T-cell (primary cell): Measurements from ENCODE around the gene NEURL1B. TPM values are rescaled to one million over a fixed set of nuclear protein-coding genes. Genes with fewer than 3 reads are reported as not detected.

Source experiments
- ATAC-seq, 4 experiments: fragments of 200-7000 bp in 3 of 4; fragments of 150-1000 bp in 1 of 4; cut with Tn5 transposase; replicated peaks in 1 of 4; 1 replicate in 3 of 4; 2 replicates in 1 of 4; pipeline ENCODE4 v1.10.0; 2021; ENCODE audit warnings: moderate library complexity in 3 of 4, mild to moderate bottlenecking in 2 of 4, moderate number of reproducible peaks in 1 of 4
- CTCF ChIA-PET, 2 donors: fragments of 300-600 bp; sonication (Branson Sonifier 250); formaldehyde crosslinking; loops; one replicate each; lab custom pipeline; 2022; ENCODE audit warnings: antibody characterized with exemption in 2 of 2; lab: Charles Lee
- POLR2A ChIA-PET, 2 donors: fragments of 300-600 bp; sonication (Branson Sonifier 250); formaldehyde crosslinking; loops; one replicate each; lab custom pipeline; 2022; ENCODE audit warnings: antibody characterized with exemption in 2 of 2; lab: Charles Lee
- DNase-seq, 35 experiments: peaks; one replicate each; pipeline versions ENCODE4 v3.0.0 to v3.0.0-alpha.2; 2013 to 2023
- H3K27ac ChIP-seq: one replicate; pipeline ENCODE4 v1.5.1; 2013; ENCODE audit warnings: low read length
- H3K27me3 ChIP-seq, 2 experiments: replicated peaks in 1 of 2; 1 replicate in 1 of 2; 2 replicates in 1 of 2; pipeline versions ENCODE4 v1.6.1 to v1.7.0; 2013; ENCODE audit warnings: low read length in 1 of 2, mixed read lengths in 1 of 2; ENCODE audit not compliant: control insufficient read depth in 2 of 2, insufficient read depth in 2 of 2; ENCODE audit errors: extremely low read depth in 1 of 2
- H3K36me3 ChIP-seq, 2 donors: 1 replicate in 1 of 2; 2 replicates in 1 of 2; pipeline versions ENCODE4 v1.6.1 to v1.7.0; 2013; ENCODE audit warnings: low read length in 1 of 2; ENCODE audit not compliant: control insufficient read depth in 2 of 2, insufficient read depth in 1 of 2; ENCODE audit errors: extremely low read depth in 1 of 2
- H3K4me1 ChIP-seq, 2 experiments: 1 replicate in 1 of 2; 2 replicates in 1 of 2; pipeline versions ENCODE4 v1.6.1 to v1.7.0; 2013; ENCODE audit warnings: low read length in 2 of 2, mixed read lengths in 1 of 2; ENCODE audit not compliant: insufficient read depth in 2 of 2, control insufficient read depth in 1 of 2; ENCODE audit errors: extremely low read depth in 1 of 2
- H3K4me3 ChIP-seq, 2 donors: 1 replicate in 1 of 2; 2 replicates in 1 of 2; pipeline versions ENCODE4 v1.5.1 to v1.7.0; 2013; ENCODE audit warnings: mild to moderate bottlenecking in 2 of 2, low read length in 1 of 2, moderate library complexity in 1 of 2; ENCODE audit not compliant: control insufficient read depth in 1 of 2; ENCODE audit errors: extremely low read depth in 1 of 2
- H3K9me3 ChIP-seq: 2 replicates; pipeline ENCODE4 v1.7.0; 2013
- H3K27ac Mint-ChIP-seq, 2 donors: one replicate each; pipeline ENCODE4 v1.8.0; 2020 to 2021; ENCODE audit warnings: mild to moderate bottlenecking in 2 of 2, mixed read lengths in 2 of 2
- H3K27me3 Mint-ChIP-seq, 2 donors: one replicate each; pipeline ENCODE4 v1.8.0; 2021 to 2022; ENCODE audit warnings: mixed read lengths in 2 of 2
- H3K36me3 Mint-ChIP-seq: one replicate; pipeline ENCODE4 v1.8.0; 2021; ENCODE audit warnings: mixed read lengths
- H3K4me1 Mint-ChIP-seq, 3 donors: one replicate each; pipeline ENCODE4 v1.8.0; 2020 to 2022; ENCODE audit warnings: mixed read lengths in 3 of 3, mild to moderate bottlenecking in 1 of 3
- H3K4me3 Mint-ChIP-seq, 3 donors: one replicate each; pipeline ENCODE4 v1.8.0; 2020 to 2022; ENCODE audit warnings: mild to moderate bottlenecking in 3 of 3, mixed read lengths in 3 of 3, moderate library complexity in 3 of 3
- H3K9me3 Mint-ChIP-seq, 3 donors: one replicate each; pipeline ENCODE4 v1.8.0; 2020 to 2022; ENCODE audit warnings: mixed read lengths in 3 of 3
- WGBS: methylation state at CpG from one replicate; pipeline ENCODE4 v1.1.5; 2013; ENCODE audit warnings: missing lambda C conversion rate; ENCODE audit not compliant: insufficient coverage; 5-methylcytosine and 5-hydroxymethylcytosine counted together
- total RNA-seq, 35 experiments: library from RNA in 6 of 35; stranded (reverse) in 6 of 35; fragments of 120-200 nt in 1 of 35; gene quantifications; one replicate each; pipeline versions ENCODE4 v1.2.1 to v1.2.4 and lab custom pipeline; 2013 to 2026

NEURL1B gene
- total RNA-seq, 5 donors from 2014 or later (not counting 1 experiment from before 2014, with no cell fraction given), result 0.07 to 0.64 (median 0.20) TPM

DNA sequence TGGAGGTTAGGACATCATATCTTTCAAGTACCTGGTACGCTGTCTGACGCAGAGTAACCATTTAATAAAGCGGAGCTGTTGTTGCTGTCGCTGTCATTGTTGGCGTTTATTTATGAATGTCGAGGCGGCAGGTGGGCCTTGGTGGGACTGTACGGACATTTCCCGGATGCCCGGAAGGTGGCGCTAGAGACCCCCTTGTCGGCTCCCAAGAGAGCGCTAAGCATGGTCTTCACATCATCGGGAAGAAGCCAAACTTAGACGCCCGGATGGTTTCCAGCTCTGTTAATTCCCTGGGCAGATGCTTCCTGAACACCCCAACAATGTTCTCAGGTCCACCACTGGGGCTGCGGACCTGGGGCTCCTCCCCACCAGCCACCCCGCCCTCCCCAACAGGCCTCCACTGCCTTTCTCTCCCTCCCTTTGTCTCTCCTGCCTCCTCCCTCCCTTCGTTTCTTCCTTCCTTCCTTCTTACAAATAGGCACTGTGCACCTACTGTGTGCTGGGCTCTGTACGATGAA, 75.8 kb downstream of the NEURL1B start:
- H3K9me3 Mint-ChIP-seq, result no peaks in the 10 kb centered on the region
- no peaks in the 10 kb centered on the region for H3K36me3 Mint-ChIP-seq
- ChIA-PET CTCF (interaction anchor here (0.6 to 2.0 kb wide), 18 partner anchors 16 to 1022 kb away, joined by 3 to 15 read pairs (median 4); partner anchors contain the start of gene ATP6V0E1 (in 1 of the 2)), POLR2A (interaction anchor here in 1 of 2 donors (1.2 kb wide), 1 partner anchor 55 kb away, joined by 3 read pairs; the partner anchor contains the start of gene DUSP1)
- WGBS, result 10% methylated on average over 19 of the region's 20 CpGs
- H3K4me1 Mint-ChIP-seq, result peaks cover 8 to 14% (median 13%) of the 10 kb centered on the region in 3 donors
- no peak overlapping the region for H3K4me3 Mint-ChIP-seq
- Histone ChIP-seq H3K36me3 (no peaks in the 10 kb centered on the region), H3K27ac (no peak overlapping the region), H3K9me3 (no peaks in the 10 kb centered on the region), H3K4me1 (peaks cover 0 to 37% of the 10 kb centered on the region in 2 experiments), H3K4me3 (no peak overlapping the region), H3K27me3 (peaks cover 0 to 39% of the 10 kb centered on the region in 2 experiments)
- peak; percentile 73 to 74 (median 74) for ATAC-seq
- H3K27me3 Mint-ChIP-seq, result peaks cover under 1 to 2% of the 10 kb centered on the region in 2 donors
- peak overlapping the region in 1 of 2 donors; percentile 8 for H3K27ac Mint-ChIP-seq
- peak; percentile 52 to 90 (median 81) for DNase-seq

GRCh38 chr5:172717481-172718195, 76.6 kb downstream of the NEURL1B start:
- DNase-seq (no peak), ATAC-seq (no peak)
- ChIA-PET CTCF (interaction anchor here (0.8 to 2.0 kb wide), 11 partner anchors 16 to 215 kb away, joined by 3 to 15 read pairs (median 5); no protein-coding TSS in a partner anchor), POLR2A (no interaction called here)
- H3K27ac Mint-ChIP-seq, result no peak overlapping the region
- peaks cover 0 to 33% of the 10 kb centered on the region in 2 experiments for H3K27me3 ChIP-seq
- no peaks in the 10 kb centered on the region for H3K36me3 ChIP-seq
- no peaks in the 10 kb centered on the region for H3K9me3 Mint-ChIP-seq
- no peak overlapping the region for H3K27ac ChIP-seq
- no peaks in the 10 kb centered on the region for H3K9me3 ChIP-seq
- H3K4me3 Mint-ChIP-seq, result no peak overlapping the region
- H3K4me3 ChIP-seq, result no peak overlapping the region
- H3K4me1 ChIP-seq, result peaks cover 0 to 45% of the 10 kb centered on the region in 2 experiments
- H3K36me3 Mint-ChIP-seq, result no peaks in the 10 kb centered on the region
- H3K4me1 Mint-ChIP-seq, result peaks cover 8 to 22% (median 20%) of the 10 kb centered on the region in 3 donors
- WGBS, result 84% methylated on average over 11 of the region's 16 CpGs
- H3K27me3 Mint-ChIP-seq, result no peaks in the 10 kb centered on the region

GRCh38 chr5:172718527-172719114, 77.6 kb downstream of the NEURL1B start:
- no peak overlapping the region for H3K27ac ChIP-seq
- H3K27ac Mint-ChIP-seq, result no peak overlapping the region
- DNase-seq (no peak), ATAC-seq (no peak)
- H3K27me3 ChIP-seq, result peaks cover 0 to 26% of the 10 kb centered on the region in 2 experiments
- peaks cover 0 to 44% of the 10 kb centered on the region in 2 experiments for H3K4me1 ChIP-seq
- peaks cover 8 to 24% (median 23%) of the 10 kb centered on the region in 3 donors for H3K4me1 Mint-ChIP-seq
- no peaks in the 10 kb centered on the region for H3K9me3 Mint-ChIP-seq
- H3K4me3 ChIP-seq, result no peak overlapping the region
- no peaks in the 10 kb centered on the region for H3K27me3 Mint-ChIP-seq
- no peak overlapping the region for H3K4me3 Mint-ChIP-seq
- CTCF ChIA-PET, result interaction anchor here in 1 of 2 donors (0.8 kb wide), 1 partner anchor 63 kb away, joined by 4 read pairs; no protein-coding TSS in a partner anchor
- no peaks in the 10 kb centered on the region for H3K36me3 Mint-ChIP-seq
- POLR2A ChIA-PET, result interaction anchor here in 1 of 2 donors (1.2 kb wide), 1 partner anchor 48 kb away, joined by 3 read pairs; no protein-coding TSS in a partner anchor
- H3K9me3 ChIP-seq, result no peaks in the 10 kb centered on the region
- no peaks in the 10 kb centered on the region for H3K36me3 ChIP-seq
- WGBS, result 80% methylated on average over 3 of the region's 3 CpGs

- no peak overlapping the region for H3K27ac ChIP-seq
Measured at GRCh38 chr5:172719211-172719610, 78.1 kb downstream of the NEURL1B start.

DNA sequence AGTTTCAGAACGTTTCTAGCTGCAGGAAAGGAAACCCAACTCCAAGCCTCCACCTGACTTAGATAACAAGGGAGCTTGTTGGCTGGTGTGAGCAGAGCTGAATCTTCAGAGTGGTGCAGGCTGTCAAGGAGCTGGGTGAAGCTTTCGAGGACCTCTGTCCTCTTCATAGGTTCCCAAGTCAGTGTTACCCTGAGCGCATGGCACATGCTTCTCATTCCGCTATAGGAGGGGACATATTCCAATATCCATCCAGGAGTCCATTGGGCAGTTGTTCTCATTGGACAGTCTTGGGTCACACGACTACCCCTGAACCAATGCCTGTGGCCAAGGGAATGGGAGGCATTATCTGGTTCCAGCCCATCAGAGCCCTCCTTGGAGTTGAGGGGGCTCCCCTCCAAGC, 79.6 kb downstream of the NEURL1B start:
- Mint-ChIP-seq H3K27me3 (no peaks in the 10 kb centered on the region), H3K36me3 (no peaks in the 10 kb centered on the region), H3K4me1 (peaks cover 8 to 23% (median 22%) of the 10 kb centered on the region in 3 donors), H3K4me3 (no peak overlapping the region), H3K27ac (no peak overlapping the region), H3K9me3 (no peaks in the 10 kb centered on the region)
- ChIA-PET POLR2A (no interaction called here), CTCF (interaction anchor here (0.6 to 1.4 kb wide), 5 partner anchors 35 to 211 kb away, joined by 3 to 4 read pairs (median 3); no protein-coding TSS in a partner anchor)
- H3K27me3 ChIP-seq, result peaks cover 0 to 18% of the 10 kb centered on the region in 2 experiments
- H3K9me3 ChIP-seq, result no peaks in the 10 kb centered on the region
- H3K4me3 ChIP-seq, result no peak overlapping the region
- 88% methylated on average over 1 of the region's 5 CpGs for whole genome bisulfite sequencing
- H3K36me3 ChIP-seq, result no peaks in the 10 kb centered on the region
- peaks cover 0 to 36% of the 10 kb centered on the region in 2 experiments for H3K4me1 ChIP-seq
- ATAC-seq (no peak), DNase-seq (no peak)
- no peak overlapping the region for H3K27ac ChIP-seq

More at GRCh38 chr5:172719211-172719610, 78.1 kb downstream of the NEURL1B start:
- H3K27me3 Mint-ChIP-seq, result no peaks in the 10 kb centered on the region
- Histone ChIP-seq H3K36me3 (no peaks in the 10 kb centered on the region), H3K4me3 (no peak overlapping the region), H3K9me3 (no peaks in the 10 kb centered on the region), H3K27me3 (peaks cover 0 to 26% of the 10 kb centered on the region in 2 experiments), H3K4me1 (peaks cover 0 to 44% of the 10 kb centered on the region in 2 experiments)
- ChIA-PET CTCF (no interaction called here), POLR2A (interaction anchor here in 1 of 2 donors (1.2 kb wide), 1 partner anchor 47 kb away, joined by 3 read pairs; no protein-coding TSS in a partner anchor)
- H3K36me3 Mint-ChIP-seq, result no peaks in the 10 kb centered on the region
- H3K4me1 Mint-ChIP-seq, result peaks cover 8 to 24% (median 23%) of the 10 kb centered on the region in 3 donors
- 100% methylated on average over 2 of the region's 4 CpGs for WGBS
- ATAC-seq, result no peak
- no peak overlapping the region for H3K4me3 Mint-ChIP-seq
- no peaks in the 10 kb centered on the region for H3K9me3 Mint-ChIP-seq
- H3K27ac Mint-ChIP-seq, result no peak overlapping the region
- DNase-seq, result no peak
